IPS-11a (cell line): ENCODE results near the gene MALAT1.
"Not testable (repeated sequence)": the region's sequence is repeated elsewhere in the genome, so short reads cannot be mapped to it uniquely, and the experiment has no call there.

Experiments used
- H3K4me3 ChIP-seq: one replicate; pipeline ENCODE4 v1.5.1; 2013; ENCODE audit warnings: low read depth, low read length, control low read depth

MALAT1 gene

DNA sequence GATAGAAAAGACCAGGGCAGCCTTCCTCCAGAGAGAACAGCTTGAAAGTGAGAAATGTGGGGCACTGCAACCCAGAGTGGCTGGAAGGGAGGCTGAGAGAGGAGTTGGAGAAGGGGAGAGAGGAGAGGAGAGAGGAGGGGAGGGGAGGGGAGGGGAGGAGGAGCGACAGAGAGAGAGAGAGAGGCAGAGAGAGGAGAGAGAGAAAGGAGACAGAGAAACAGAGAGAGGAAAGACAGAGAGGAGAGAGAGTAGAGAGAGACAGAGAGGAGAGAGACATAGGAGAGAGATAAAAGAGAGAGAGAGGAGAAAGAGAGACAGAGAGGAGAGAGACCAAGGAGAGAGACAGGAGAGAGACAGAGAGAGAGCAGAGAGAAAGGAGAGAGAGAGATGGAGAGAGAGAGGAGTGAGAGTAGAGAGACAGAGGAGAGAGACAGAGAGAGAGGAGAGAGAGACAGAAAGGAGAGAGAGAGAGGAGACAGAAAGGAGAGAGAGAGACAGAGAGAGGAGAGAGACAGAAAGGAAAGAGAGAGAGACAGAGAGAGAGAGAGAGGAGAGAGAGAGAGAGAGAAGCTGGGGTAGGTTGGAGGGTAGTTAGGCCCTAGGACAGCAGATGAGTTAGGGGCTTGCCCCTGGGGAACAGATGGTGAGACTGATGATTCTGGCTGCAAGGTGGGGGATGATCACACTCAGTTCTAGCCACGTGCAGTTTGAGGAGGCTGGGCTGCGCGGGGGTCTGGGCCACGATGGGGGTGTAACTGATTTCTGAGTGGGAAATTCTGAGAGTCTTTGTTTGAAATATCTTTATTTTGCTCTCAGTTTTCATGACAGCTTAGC is 17.5 kb downstream of the MALAT1 start:
- H3K4me3 ChIP-seq: no peak overlapping the region

DNA sequence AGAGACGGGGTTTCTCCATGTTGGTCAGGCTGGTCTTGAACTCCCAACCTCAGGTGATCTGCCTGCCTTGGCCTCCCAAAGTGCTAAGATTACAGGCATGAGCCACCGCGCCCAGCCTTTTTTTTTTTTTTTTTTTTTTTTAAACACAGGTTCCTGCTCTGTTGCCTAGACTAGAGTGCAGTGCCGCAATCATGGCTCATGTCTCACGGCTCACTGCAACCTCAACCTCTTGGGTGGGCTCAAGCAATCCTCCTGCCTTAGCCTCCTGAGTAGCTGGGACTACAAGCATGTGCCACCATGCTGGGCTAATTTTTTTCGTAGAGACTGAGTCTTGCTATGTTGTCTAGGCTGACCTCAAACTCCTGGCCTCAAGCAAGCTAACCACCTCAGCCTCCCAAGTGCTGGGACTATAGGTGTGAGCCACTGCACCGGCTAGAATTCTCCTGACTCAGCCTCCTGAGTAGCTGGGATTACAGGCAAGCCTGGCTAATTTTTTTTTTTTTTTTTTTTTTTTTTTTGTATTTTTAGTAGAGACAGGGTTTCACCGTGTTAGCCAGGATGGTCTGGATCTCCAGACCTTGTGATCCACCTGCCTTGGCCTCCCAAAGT is 20.2 kb downstream of the MALAT1 start:
- H3K4me3 ChIP-seq: not testable (repeated sequence)

DNA sequence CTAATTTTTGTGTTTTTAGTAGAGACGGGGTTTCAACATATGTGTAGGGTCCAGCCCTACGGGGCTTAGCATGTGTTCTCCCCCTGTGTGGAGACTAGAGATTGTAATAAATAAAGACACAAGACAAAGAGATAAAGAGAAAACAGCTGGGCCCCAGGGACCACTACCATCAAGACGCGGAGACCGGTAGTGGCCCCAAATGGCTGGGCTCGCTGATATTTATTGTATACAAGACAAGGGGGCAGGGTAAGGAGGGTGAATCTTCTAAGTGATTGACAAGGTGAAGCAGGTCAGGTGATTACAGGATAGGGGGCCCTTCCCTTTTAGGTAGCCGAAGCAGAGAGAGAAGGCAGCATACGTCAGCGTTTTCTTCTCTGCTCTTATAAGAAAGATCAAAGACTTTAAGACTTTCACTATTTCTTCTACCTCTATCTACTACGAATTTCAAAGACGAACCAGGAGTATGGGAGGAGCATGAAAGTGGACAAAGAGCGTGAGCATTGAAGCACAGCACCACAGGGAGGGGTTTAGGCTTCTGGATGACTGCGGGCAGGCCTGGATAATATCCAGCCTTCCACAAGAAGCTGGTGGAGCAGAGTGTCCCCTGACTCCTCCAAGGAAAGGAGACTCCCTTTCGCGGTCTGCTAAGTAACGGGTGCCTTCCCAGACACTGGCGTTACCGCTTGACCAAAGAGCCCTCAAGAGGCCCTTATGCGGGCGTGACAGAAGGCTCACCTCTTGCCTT is 23.1 kb downstream of the MALAT1 start:
- not testable (repeated sequence) for H3K4me3 ChIP-seq

DNA sequence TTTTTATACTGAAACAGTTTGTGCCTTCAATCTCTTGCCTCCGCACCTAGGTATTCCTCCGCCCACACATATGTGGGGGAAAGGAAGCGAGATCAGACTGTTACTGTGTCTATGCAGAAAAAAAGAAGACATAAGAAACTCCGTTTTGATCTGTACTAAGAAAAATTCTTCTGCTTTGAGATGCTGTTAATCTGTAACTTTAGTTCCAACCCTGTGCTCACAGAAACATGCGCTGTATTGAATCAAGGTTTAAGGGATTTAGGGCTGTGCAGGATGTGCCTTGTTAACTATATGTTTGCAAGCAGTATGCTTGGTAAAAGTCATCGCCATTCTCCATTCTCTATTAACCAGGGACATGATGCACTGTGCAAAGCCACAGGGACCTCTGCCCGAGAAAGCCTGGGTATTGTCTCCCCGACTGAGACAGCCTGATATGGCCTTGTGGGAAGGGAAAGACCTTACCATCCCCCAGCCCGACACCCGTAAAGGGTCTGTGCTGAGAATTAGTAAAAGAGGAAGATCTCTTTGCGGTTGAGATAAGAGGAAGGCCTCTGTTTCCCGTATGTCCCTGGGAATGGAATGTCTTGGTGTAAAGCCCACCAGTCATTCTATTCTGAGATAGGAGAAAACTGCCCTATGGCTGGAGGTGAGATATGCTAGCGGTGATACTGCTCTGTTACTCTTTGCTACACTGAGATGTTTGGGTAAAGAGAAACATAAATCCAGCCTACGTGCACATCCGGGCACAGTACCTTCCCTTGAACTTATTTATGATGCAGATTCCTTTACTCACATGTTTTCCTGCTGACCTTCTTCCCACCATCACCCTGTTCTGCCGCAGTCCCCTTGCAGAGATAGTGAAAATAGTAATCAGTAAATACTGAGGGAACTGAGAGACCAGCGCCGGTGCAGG is 24.1 kb downstream of the MALAT1 start:
- not testable (repeated sequence) for H3K4me3 ChIP-seq

DNA sequence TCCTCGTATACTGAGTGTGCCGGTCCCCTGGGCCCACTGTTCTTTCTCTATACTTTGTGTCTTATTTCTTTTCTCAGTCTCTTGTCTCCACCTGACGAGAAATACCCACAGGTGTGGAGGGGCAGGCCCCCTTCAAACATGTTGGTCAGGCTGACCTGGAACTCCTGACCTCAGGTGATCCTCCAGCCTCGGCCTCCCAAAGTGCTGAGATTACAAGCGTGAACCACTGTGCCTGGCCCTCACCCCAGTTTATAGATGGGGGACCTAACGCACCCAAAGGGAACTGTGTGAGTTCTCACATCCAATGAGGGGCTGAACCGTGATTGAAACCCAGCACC is 24.8 kb downstream of the MALAT1 start:
- not testable (repeated sequence) for H3K4me3 ChIP-seq

DNA sequence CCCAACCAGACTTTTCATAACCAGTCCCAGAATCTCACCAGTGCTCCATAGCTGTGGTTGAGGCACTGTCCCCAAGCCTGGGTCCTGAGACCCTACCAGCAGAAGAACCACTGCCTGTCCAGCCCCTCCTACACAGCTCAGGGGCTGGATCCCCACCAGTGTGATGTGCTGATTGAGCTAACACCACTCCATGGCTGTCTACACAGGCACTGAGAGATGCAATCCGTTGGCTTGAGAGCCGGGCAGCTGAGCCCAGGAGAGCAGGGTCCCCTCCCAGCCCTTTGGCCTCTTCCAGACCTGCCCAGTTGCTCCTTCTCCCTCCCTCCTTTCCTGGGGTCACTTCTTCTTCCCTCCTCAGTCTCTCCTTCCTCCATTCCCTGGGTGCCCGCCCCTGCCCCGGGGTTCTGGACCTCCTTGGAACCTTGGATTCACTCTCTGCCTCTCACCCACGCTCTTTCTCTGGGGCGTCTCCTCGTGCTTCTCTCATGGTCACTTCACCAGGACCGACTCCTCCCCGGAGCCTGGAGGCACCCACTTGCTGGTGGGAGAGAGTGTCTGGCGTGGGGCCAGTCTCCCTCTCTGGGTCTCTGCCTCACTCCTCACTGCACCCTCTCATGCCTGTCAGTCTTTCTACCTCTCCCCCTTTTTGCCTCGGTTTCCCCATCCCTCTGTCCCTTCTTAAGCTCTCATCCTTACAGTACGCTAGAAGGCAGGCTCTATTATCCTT is 25.3 kb downstream of the MALAT1 start:
- H3K4me3 ChIP-seq: peak overlapping the region; percentile 8

DNA sequence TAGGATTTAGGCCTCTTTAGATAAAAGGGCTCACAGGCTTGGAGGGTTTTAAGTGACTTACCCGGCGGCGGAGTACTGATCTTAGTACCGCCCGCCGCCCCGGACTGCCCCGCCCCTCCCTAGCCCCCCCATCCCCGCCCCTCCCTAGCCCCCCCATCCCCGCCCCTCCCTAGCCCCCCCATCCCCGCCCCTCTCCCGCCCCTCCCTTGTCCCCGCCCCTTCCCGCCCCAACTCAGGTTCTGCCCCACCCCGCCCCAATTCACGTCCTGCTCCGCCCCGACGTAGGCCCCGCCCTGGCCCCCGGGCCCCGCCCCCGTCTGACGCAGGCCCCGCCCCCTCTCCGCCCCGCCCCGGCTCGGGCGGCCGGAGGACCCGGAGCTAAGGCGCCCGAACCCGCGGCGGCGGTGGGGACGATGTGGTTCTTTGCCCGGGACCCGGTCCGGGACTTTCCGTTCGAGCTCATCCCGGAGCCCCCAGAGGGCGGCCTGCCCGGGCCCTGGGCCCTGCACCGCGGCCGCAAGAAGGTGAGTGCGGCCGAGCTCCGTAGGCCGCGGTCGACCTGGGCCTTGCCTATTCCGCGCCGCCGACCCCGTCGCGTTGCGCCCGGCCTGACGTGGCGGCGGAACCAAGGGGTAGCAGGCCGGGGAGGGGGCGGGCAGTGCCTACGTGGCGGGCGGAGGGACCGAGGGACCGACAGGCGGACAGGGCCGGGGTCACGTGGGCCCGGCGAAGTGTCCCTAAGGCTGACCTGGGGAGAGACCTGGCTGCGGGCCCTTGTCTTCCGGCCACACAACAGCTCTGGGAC is 26.1 kb downstream of the MALAT1 start, which contains the start of gene SCYL1:
Gene SCYL1, plus strand, starts transcription at position 343 of the 805 bp plus-strand sequence. Its CDS starts 71 bp downstream, at position 414.
- peak within 1 kb of the TSS; percentile 70 for H3K4me3 ChIP-seq

DNA sequence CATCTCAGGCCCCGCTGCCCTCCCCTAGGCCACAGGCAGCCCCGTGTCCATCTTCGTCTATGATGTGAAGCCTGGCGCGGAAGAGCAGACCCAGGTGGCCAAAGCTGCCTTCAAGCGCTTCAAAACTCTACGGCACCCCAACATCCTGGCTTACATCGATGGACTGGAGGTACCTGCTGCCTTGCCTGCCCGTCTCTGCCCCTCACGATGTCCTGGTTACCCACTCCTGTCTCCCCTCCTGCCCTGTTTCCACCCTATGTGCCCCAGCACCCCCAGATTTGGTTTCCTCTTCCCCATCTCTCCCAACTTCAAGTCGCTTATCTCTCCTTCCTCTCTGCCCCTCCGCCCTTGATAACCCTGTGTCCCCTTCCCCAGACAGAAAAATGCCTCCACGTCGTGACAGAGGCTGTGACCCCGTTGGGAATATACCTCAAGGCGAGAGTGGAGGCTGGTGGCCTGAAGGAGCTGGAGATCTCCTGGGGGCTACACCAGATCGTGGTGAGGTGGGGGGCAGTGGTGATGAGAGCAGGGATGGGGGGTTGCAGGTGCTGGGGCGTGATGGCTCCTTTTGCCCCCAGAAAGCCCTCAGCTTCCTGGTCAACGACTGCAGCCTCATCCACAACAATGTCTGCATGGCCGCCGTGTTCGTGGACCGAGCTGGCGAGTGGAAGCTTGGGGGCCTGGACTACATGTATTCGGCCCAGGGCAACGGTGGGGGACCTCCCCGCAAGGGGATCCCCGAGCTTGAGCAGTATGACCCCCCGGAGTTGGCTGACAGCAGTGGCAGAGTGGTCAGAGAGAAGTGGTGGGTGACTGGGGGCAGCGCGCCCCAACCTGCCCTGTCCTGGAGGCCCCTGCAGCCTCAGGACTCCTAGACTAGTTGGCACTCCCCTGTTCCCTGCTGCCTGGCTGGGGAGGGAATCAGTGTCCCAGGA is 27.0 kb downstream of the MALAT1 start:
- peak overlapping the region; percentile 70 for H3K4me3 ChIP-seq

DNA sequence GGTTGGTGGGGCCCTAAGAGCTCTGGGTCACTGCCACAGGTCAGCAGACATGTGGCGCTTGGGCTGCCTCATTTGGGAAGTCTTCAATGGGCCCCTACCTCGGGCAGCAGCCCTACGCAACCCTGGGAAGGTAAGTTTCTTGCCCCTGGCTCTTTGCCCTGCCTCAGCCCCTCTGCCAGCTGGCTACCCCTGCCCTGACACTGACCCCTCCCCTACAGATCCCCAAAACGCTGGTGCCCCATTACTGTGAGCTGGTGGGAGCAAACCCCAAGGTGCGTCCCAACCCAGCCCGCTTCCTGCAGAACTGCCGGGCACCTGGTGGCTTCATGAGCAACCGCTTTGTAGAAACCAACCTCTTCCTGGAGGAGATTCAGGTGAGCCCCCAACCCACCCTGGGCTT is 27.9 kb downstream of the MALAT1 start:
- no peak overlapping the region for H3K4me3 ChIP-seq

DNA sequence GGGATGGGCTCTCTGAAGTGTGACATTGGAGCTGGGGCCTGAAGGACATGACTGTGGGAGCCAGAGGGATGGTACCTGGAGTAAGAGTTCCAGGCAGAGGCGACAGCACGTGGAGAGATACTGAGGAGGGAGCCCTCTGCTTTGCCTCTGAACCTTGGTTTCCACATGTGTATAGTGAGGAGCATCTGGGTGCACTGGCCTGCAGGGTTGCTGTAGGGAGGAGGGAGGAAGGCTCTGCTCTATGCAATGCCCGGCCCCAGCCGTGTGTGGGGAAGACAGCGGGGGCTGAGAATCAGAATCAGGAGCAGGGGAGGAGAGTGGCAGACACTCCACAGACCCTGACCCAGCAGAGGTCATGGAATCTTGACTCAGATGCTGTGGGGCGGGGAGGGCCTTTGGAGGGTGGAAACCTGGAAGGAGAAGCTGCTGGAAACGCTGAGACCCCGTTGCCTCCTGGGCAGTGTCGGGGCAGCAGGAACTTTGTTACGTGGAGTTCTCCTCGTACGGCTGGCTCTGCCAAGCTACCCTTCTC is 30.0 kb downstream of the MALAT1 start:
- H3K4me3 ChIP-seq: no peak overlapping the region

DNA sequence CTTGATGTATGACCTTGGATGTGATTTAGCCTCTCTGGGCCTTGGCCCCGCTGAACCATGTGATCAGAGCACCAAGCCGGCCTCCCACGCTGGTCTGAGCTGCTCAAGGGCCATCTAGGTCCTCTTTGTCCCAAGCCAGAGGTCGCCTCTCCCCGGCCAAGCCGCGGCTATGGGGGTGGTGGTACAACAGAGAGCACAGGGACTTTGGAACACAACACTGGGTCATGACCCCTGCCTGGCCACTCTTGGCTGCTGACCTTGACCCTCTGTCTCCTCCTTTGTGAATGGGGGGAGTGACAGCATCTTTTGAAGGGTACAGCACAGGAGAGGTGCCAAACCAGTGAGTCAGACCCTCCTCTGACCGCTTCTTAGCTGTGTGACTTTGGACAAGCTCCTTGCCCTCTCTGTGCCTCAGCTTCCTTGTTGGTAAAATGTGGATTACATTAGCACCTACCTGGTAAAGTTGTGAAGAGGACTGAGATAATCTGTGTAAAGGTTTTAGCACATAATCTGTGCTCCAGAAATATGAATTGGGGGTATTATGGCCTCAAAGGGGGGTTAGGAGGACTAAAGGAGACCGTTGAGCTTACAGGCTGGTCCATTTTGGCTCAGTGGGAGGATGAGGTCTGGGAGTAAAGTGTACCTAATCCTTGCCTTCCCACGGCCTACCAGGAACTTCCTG is 30.8 kb downstream of the MALAT1 start:
- H3K4me3 ChIP-seq: no peak overlapping the region

DNA sequence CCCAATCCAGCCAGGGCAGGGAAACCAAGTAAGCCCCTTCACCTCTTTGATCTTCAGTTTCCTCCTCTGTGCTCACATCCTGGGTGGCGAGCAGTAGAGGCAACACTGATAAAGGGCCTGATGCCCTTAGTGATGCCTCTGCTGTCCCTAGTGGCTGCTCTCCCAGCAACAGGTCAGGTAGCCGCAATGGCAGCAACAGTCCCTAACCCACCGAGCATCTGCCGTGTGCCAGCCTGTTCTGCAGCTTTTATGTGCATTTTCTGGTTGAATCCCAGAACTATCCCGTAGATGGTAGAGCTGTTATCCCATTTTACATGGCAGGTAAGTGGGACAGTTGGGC is 31.3 kb downstream of the MALAT1 start:
- H3K4me3 ChIP-seq: no peak overlapping the region

DNA sequence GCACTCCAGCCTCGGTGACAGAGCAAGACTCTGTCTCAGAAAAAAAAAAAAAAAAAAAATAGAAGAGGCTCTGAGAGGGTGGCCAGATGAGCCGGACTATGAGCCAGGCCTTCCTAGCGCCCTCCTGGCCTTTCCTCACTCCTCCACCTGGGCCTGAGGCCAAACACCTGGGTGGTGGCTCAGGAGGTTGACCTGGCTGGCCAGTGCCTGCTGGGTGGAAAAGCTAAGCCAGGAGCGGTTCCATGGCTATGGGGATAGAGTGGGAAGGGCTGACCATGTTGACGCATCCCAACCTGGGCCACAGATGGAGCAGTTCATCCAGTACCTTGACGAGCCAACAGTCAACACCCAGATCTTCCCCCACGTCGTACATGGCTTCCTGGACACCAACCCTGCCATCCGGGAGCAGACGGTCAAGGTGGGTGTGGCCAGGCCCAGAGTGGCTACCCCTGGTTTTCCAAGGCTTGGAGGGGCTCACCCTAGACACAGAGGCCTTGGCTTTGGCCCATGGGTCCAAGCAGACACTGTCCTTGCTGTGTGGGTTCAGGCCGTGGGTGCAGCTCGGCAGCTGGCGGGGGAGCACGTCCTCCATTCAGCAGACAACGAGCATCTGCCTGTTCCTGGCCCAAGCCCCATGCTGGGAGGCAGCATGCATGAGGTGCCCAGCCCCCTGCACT is 33.7 kb downstream of the MALAT1 start:
- H3K4me3 ChIP-seq: no peak overlapping the region

DNA sequence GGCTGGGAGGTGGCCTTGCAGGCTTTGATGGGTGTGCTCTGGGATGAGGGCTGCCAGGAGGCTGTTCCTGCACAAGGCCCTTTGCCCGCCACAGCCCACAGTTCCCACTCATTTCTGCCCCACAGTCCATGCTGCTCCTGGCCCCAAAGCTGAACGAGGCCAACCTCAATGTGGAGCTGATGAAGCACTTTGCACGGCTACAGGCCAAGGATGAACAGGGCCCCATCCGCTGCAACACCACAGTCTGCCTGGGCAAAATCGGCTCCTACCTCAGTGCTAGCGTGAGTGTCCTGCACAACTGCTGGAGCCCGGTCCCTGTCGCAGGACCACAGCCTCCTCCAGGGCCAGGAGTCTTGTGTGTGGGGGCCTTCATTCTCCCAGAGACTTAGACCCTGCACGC is 36.3 kb downstream of the MALAT1 start:
- H3K4me3 ChIP-seq: no peak overlapping the region

DNA sequence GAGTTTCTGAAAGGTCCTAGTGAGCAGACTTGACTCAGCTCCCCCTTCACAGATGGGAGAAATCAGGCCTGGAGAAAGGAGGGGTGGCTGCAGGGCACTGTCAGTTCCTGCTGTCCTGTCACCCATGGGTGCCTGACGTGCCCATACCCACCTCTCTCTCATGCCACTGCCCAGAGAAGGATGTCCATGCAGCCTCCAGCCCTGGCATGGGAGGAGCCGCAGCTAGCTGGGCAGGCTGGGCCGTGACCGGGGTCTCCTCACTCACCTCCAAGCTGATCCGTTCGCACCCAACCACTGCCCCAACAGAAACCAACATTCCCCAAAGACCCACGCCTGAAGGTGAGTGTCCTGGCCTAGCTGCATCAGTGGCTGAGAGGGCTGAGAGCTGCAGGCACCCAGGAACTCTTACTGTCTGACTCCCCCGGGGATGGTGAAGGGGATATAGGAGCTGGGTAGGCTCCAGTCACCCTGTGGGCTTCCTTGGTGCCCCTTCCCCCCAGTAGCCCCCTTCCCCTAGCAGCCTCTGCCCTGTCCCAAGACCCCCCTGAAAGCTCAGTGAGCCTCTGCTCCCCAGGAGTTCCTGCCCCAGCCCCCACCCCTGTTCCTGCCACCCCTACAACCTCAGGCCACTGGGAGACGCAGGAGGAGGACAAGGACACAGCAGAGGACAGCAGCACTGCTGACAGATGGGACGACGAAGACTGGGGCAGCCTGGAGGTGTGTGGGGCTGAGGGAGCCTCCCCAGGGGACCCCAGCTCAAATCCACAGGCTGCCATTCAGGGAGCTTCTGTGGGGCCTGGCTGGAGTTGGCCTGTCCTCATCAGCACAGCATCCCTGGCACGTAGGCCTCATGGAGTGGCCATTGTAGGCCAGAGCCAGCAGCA is 37.8 kb downstream of the MALAT1 start:
- no peak overlapping the region for H3K4me3 ChIP-seq

DNA sequence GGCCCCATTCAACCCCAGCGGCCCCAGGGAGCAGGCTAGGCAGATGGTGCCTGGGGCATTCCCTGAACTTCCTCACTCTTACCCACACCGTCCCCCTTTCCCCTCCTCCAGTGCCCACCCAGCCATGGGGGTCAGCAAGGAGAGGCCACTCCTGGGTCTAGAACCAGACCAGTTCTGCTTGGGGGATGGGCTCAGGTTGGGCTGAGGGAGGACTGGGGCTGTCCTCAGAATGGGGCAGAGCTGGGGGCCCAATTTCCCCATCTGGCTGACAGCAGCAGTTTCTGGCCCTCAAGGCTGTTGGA is 38.4 kb downstream of the MALAT1 start:
- no peak overlapping the region for H3K4me3 ChIP-seq
